ENCODE results near the gene STT3B. TPM values are rescaled to one million over a fixed set of nuclear protein-coding genes. Genes with fewer than 3 reads are reported as not detected.
A peak's percentile ranks its signal among the peaks of the same experiment; 100 is the strongest.
"Not testable (repeated sequence)": the region's sequence is repeated elsewhere in the genome, so short reads cannot be mapped to it uniquely, and the experiment has no call there.

The STT3B gene
- total RNA-seq, 1 donor from 2014 or later, result 66.1 TPM

DNA sequence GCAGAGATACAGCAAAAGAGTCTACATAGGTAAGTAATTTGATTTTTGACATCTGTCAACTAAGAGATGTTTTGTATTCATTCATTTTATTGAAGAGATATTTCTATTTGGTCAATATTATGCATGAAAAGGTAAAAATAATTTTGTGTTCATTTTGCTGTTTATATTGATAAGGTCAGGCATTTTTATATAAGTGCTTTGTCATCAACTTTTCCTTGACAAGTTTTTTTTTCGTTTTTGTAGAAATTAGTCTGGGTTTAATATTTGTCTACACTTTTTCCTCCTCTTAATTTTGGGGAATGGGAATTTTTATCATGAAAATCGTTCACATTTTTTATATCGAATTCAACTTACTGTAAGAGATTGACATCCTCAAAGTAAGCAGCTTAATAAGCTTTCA lies 67.7 kb downstream of the STT3B start:
- H3K27ac Mint-ChIP-seq, result no peak overlapping the region
- H3K4me3 Mint-ChIP-seq, result no peak overlapping the region
- ChIA-PET POLR2A (no interaction called here), CTCF (no interaction called here)
- DNase-seq, result no peak
- peaks cover 3% of the 10 kb centered on the region for H3K4me1 Mint-ChIP-seq
- peaks cover 6% of the 10 kb centered on the region for H3K9me3 Mint-ChIP-seq
- ATAC-seq (ENCODE audit: low read depth), result no peak
- TF ChIP-seq, protein P1, sequence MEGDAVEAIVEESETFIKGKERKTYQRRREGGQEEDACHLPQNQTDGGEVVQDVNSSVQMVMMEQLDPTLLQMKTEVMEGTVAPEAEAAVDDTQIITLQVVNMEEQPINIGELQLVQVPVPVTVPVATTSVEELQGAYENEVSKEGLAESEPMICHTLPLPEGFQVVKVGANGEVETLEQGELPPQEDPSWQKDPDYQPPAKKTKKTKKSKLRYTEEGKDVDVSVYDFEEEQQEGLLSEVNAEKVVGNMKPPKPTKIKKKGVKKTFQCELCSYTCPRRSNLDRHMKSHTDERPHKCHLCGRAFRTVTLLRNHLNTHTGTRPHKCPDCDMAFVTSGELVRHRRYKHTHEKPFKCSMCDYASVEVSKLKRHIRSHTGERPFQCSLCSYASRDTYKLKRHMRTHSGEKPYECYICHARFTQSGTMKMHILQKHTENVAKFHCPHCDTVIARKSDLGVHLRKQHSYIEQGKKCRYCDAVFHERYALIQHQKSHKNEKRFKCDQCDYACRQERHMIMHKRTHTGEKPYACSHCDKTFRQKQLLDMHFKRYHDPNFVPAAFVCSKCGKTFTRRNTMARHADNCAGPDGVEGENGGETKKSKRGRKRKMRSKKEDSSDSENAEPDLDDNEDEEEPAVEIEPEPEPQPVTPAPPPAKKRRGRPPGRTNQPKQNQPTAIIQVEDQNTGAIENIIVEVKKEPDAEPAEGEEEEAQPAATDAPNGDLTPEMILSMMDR (IDR thresholded peaks at IDR 0.05), result no peak
- peaks cover 76% of the 10 kb centered on the region for H3K36me3 Mint-ChIP-seq (ENCODE audit: low read depth)
- intact Hi-C loops (cut with micrococcal nuclease), result no loop called here
- H3K27me3 Mint-ChIP-seq, result no peaks in the 10 kb centered on the region

DNA sequence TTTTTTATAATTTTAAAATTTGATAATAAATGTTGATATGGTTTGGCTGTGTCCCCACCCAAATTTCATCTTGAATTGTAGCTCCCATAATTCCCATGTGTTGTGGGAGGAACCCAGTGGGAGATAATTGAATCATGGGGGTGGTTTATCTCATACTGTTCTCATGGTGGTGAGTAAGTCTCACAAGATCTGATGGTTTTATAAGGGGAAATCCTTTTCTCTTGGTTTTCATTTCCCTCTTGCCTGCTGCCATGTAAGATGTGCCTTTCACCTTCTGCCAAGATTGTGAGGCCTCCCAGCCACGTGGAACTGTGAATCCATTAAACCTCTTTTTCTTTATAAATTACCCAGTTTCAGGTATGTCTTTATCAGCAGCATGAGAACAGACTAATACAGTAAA lies 72.6 kb downstream of the STT3B start:
- H3K4me1 Mint-ChIP-seq; H3K4me3 Mint-ChIP-seq; POLR2A ChIA-PET; CTCF ChIA-PET; H3K27ac Mint-ChIP-seq; DNase-seq; H3K27me3 Mint-ChIP-seq; intact Hi-C loops (cut with micrococcal nuclease); ATAC-seq (ENCODE audit: low read depth): not testable (repeated sequence)
- Mint-ChIP-seq H3K36me3 (ENCODE audit: low read depth) (peaks cover 85% of the 10 kb centered on the region), H3K9me3 (peaks cover 31% of the 10 kb centered on the region)

GRCh38 chr3:31606453-31606852 lies 73.7 kb downstream of the STT3B start:
- H3K9me3 Mint-ChIP-seq, result peaks cover 31% of the 10 kb centered on the region
- no peak overlapping the region for H3K27ac Mint-ChIP-seq
- no peaks in the 10 kb centered on the region for H3K27me3 Mint-ChIP-seq
- CTCF ChIA-PET, result no interaction called here
- POLR2A ChIA-PET, result no interaction called here
- no peak overlapping the region for H3K4me3 Mint-ChIP-seq
- peaks cover 6% of the 10 kb centered on the region for H3K4me1 Mint-ChIP-seq
- TF ChIP-seq, protein P1 (IDR thresholded peaks at IDR 0.05), result no peak
- DNase-seq, result no peak
- peaks cover 77% of the 10 kb centered on the region for H3K36me3 Mint-ChIP-seq (ENCODE audit: low read depth)
- no peak for ATAC-seq (ENCODE audit: low read depth)
- intact Hi-C loops (cut with micrococcal nuclease), result no loop called here

- Mint-ChIP-seq H3K4me3 (no peak overlapping the region), H3K27me3 (no peaks in the 10 kb centered on the region), H3K36me3 (ENCODE audit: low read depth) (peaks cover 57% of the 10 kb centered on the region), H3K9me3 (peaks cover 21% of the 10 kb centered on the region), H3K27ac (no peak overlapping the region), H3K4me1 (peaks cover 17% of the 10 kb centered on the region)
- ChIA-PET POLR2A (no interaction called here), CTCF (interaction anchor here (0.6 to 1.3 kb wide), 3 partner anchors 125 to 534 kb away, joined by 3 to 9 read pairs (median 4); no protein-coding TSS in a partner anchor)
- ATAC-seq (ENCODE audit: low read depth) (no peak), DNase-seq (no peak)
- TF ChIP-seq, protein P1 (IDR thresholded peaks at IDR 0.05), result peak; percentile 31
- intact Hi-C loops (cut with micrococcal nuclease), result loop anchor here (1.0 kb wide), 2 partner anchors 158 to 534 kb away; no protein-coding TSS in a partner anchor
Observed at GRCh38 chr3:31610700-31611275, 78.1 kb downstream of the STT3B start.

GRCh38 chr3:31613177-31613576 lies 80.5 kb downstream of the STT3B start:
- peaks cover 17% of the 10 kb centered on the region for H3K4me1 Mint-ChIP-seq
- H3K9me3 Mint-ChIP-seq, result peaks cover 3% of the 10 kb centered on the region
- ChIA-PET POLR2A (no interaction called here), CTCF (interaction anchor here (1.4 kb wide), 1 partner anchor 359 kb away, joined by 3 read pairs; no protein-coding TSS in a partner anchor)
- H3K27me3 Mint-ChIP-seq, result no peaks in the 10 kb centered on the region
- ATAC-seq (ENCODE audit: low read depth), result no peak
- TF ChIP-seq, protein P1 (IDR thresholded peaks at IDR 0.05), result no peak
- no peak for DNase-seq
- peaks cover 49% of the 10 kb centered on the region for H3K36me3 Mint-ChIP-seq (ENCODE audit: low read depth)
- H3K27ac Mint-ChIP-seq, result no peak overlapping the region
- intact Hi-C loops (cut with micrococcal nuclease), result no loop called here
- no peak overlapping the region for H3K4me3 Mint-ChIP-seq

DNA sequence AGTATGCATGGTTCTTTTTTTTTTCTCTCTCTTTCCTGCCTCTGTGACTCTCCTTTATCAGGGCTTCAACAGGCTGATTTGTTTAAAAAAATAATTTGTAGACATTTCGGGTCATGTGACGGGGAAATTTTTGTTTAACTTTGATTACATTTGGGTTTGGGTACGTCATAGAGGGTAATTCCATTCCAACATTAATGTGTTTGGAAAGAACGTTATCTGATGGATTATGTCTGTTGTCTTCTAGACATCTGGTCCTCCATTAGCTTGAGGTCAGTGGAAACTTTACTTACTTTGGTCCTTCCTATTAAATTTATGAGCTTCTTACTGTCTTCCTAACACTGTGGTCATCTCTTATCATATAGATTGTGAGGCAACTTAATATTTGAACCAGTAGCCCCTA lies 80.9 kb downstream of the STT3B start:
- CTCF ChIA-PET, result interaction anchor here (1.4 kb wide), 1 partner anchor 358 kb away, joined by 3 read pairs; no protein-coding TSS in a partner anchor
- Mint-ChIP-seq H3K9me3 (no peaks in the 10 kb centered on the region), H3K27me3 (no peaks in the 10 kb centered on the region), H3K36me3 (ENCODE audit: low read depth) (peaks cover 48% of the 10 kb centered on the region), H3K27ac (no peak overlapping the region), H3K4me1 (peaks cover 17% of the 10 kb centered on the region), H3K4me3 (no peak overlapping the region)
- POLR2A ChIA-PET, result no interaction called here
- TF ChIP-seq, protein P1 (IDR thresholded peaks at IDR 0.05), result no peak
- intact Hi-C loops (cut with micrococcal nuclease), result no loop called here
- ATAC-seq (ENCODE audit: low read depth) (no peak), DNase-seq (no peak)

All from activated B cell treated with CpG ODN at 0.5 μM for 24 hours (primary cell).